GM12891 (cell line): ENCODE data around the gene TENM3.

Source experiments
- PAX5 ChIP-seq: IDR thresholded peaks from 2 replicates; pipeline ENCODE4 v1.6.1; 2011; ENCODE audit warnings: low read length, moderate library complexity, mild to moderate bottlenecking; ENCODE audit not compliant: insufficient read depth, severe bottlenecking
- POLR2A ChIP-seq: IDR thresholded peaks from 2 replicates; pipeline ENCODE4 v1.6.1; 2011; ENCODE audit warnings: low read depth, low read length, control low read depth
- POLR2AphosphoS5 ChIP-seq: IDR thresholded peaks from 2 replicates; pipeline ENCODE4 v1.6.1; 2011; ENCODE audit warnings: low read depth, low read length, control low read depth
- POU2F2 ChIP-seq: IDR thresholded peaks from 2 replicates; pipeline ENCODE4 v1.6.1; 2011; ENCODE audit warnings: low read depth, mild to moderate bottlenecking, control low read depth, low read length, moderate library complexity
- SPI1 ChIP-seq: IDR thresholded peaks from 2 replicates; pipeline ENCODE4 v1.6.1; 2011; ENCODE audit warnings: low read depth, low read length, control low read depth
- TAF1 ChIP-seq: IDR thresholded peaks from 2 replicates; pipeline ENCODE4 v1.6.1; 2011; ENCODE audit warnings: low read depth, low read length, control low read depth

DNA sequence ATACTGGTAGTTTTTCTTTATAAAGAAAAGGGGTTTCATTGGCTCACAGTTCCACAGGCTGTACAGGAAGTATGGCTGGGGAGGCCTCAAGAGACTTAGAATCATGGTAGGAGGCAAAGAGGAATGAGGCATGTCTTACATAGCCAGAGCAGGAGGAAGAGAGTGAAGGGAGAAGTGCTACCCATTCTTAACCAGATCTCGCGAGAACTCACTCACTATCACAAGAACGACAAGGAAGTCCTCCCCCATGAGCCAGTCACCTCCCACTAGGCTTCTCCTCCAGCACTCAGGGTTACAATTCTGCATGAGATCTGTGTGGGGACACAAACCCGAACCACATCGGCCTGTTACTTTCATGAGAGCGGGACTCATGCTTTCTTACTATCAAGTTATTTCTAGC lies 240.5 kb downstream of the TENM3 start:
- TF ChIP-seq POLR2AphosphoS5 (no peak), POLR2A (no peak), TAF1 (no peak), SPI1 (no peak), PAX5 (no peak), POU2F2 (no peak)
